PC-3 (cell line): Measurements from ENCODE around the gene PRDX3. TPM values are rescaled to one million over a fixed set of nuclear protein-coding genes. Genes with fewer than 3 reads are reported as not detected.

Source experiments
- ATAC-seq: fragments of 200-7000 bp; cut with Tn5 transposase; 2 replicates; pipeline ENCODE4 v1.9.1; 2020; ENCODE audit warnings: mild to moderate bottlenecking, moderate library complexity
- BruUV-seq: library from RNA; stranded (reverse); fragments of 400-500 nt; replicated peaks from 2 replicates; lab custom pipeline; 2021; lab: Mats Ljungman, UMichigan
- CTCF ChIA-PET: fragments of 300-600 bp; sonication (Branson Sonifier 250); formaldehyde crosslinking; loops from one replicate; lab custom pipeline; 2022; ENCODE audit warnings: antibody characterized with exemption; lab: Charles Lee
- POLR2A ChIA-PET: fragments of 300-600 bp; sonication (Branson Sonifier 250); formaldehyde crosslinking; loops from one replicate; lab custom pipeline; 2022; ENCODE audit warnings: antibody characterized with exemption; ENCODE audit not compliant: unreplicated experiment; lab: Charles Lee
- DNase-seq: peaks from one replicate; pipeline ENCODE4 v3.0.0-alpha.2; 2015
- H2AFZ ChIP-seq: fragments of 300-600 bp; sonication (generic); 2 replicates; pipeline ENCODE4 v1.6.0; 2016; ENCODE audit warnings: antibody characterized with exemption, low read length
- H3F3A ChIP-seq: fragments of 300-600 bp; sonication (generic); one replicate; pipeline ENCODE4 v1.6.0; 2017; ENCODE audit warnings: antibody characterized with exemption, low read length, control low read depth, mild to moderate bottlenecking; ENCODE audit not compliant: unreplicated experiment
- H3K27ac ChIP-seq: fragments of 300-600 bp; sonication (generic); 2 replicates; pipeline ENCODE4 v1.5.1; 2016; ENCODE audit warnings: mild to moderate bottlenecking, low read length
- H3K27me3 ChIP-seq: fragments of 300-600 bp; sonication (generic); 2 replicates; pipeline ENCODE4 v1.6.1; 2016; ENCODE audit warnings: low read length, mixed read lengths
- H3K36me3 ChIP-seq: fragments of 300-600 bp; sonication (generic); 2 replicates; pipeline ENCODE4 v1.6.1; 2016; ENCODE audit warnings: low read depth, mixed run types, low read length, mixed read lengths
- H3K4me1 ChIP-seq: fragments of 300-600 bp; sonication (generic); 2 replicates; pipeline ENCODE4 v1.5.1; 2016; ENCODE audit warnings: low read length; ENCODE audit not compliant: insufficient read depth
- H3K4me2 ChIP-seq: fragments of 300-600 bp; sonication (generic); 2 replicates; pipeline ENCODE4 v1.6.0; 2016; ENCODE audit warnings: low read length
- H3K4me3 ChIP-seq: fragments of 300-600 bp; sonication (generic); 2 replicates; pipeline ENCODE4 v1.5.1; 2016; ENCODE audit warnings: mild to moderate bottlenecking, low read length, mixed read lengths
- H3K79me2 ChIP-seq: fragments of 300-600 bp; sonication (generic); 2 replicates; pipeline ENCODE4 v1.6.1; 2017; ENCODE audit warnings: low read length, mixed read lengths
- H3K9ac ChIP-seq: fragments of 300-600 bp; sonication (generic); 2 replicates; pipeline ENCODE4 v1.6.0; 2016; ENCODE audit warnings: mild to moderate bottlenecking, low read length
- H3K9me2 ChIP-seq: fragments of 300-600 bp; sonication (generic); replicated peaks from 2 replicates; pipeline ENCODE4 v1.6.1; 2016; ENCODE audit warnings: mixed run types, low read length, mixed read lengths
- H3K9me3 ChIP-seq: fragments of 300-600 bp; sonication (generic); 2 replicates; pipeline ENCODE4 v1.6.1; 2016; ENCODE audit warnings: low read length, mixed read lengths
- H4K20me1 ChIP-seq: fragments of 300-600 bp; sonication (generic); 2 replicates; pipeline ENCODE4 v1.6.1; 2016; ENCODE audit warnings: low read length, mixed read lengths
- EZH2 ChIP-seq: fragments of 300-600 bp; sonication (generic); IDR thresholded peaks from one replicate; pipeline ENCODE4 v1.6.1; 2017; ENCODE audit warnings: antibody characterized with exemption, mild to moderate bottlenecking, low read length; ENCODE audit not compliant: unreplicated experiment
- EZH2phosphoT487 ChIP-seq: fragments of 300-600 bp; sonication (generic); IDR thresholded peaks from 2 replicates; pipeline ENCODE4 v1.6.1; 2018; ENCODE audit warnings: mild to moderate bottlenecking, antibody characterized with exemption, low read length, borderline replicate concordance
- intact Hi-C: fragments of 100-400 bp; cut with micrococcal nuclease; formaldehyde crosslinking; loops from 2 replicates; pipeline ENCODE4 v1.9.0; 2023
- total RNA-seq: library from RNA; depleted of rRNA; stranded (reverse); fragments of >200 nt; gene quantifications from 2 replicates; pipeline ENCODE4 v1.2.3, GENCODE V29; 2014
- TF ChIP-seq, protein P1 (sequence below): fragments of 300-600 bp; sonication (generic); conservative IDR thresholded peaks from 2 replicates; pipeline ENCODE4 v1.5.1; 2017; ENCODE audit warnings: antibody characterized with exemption, low read depth, mild to moderate bottlenecking, low read length

Gene PRDX3
- total RNA-seq, 1 experiment from 2014 or later = 153 TPM

DNA sequence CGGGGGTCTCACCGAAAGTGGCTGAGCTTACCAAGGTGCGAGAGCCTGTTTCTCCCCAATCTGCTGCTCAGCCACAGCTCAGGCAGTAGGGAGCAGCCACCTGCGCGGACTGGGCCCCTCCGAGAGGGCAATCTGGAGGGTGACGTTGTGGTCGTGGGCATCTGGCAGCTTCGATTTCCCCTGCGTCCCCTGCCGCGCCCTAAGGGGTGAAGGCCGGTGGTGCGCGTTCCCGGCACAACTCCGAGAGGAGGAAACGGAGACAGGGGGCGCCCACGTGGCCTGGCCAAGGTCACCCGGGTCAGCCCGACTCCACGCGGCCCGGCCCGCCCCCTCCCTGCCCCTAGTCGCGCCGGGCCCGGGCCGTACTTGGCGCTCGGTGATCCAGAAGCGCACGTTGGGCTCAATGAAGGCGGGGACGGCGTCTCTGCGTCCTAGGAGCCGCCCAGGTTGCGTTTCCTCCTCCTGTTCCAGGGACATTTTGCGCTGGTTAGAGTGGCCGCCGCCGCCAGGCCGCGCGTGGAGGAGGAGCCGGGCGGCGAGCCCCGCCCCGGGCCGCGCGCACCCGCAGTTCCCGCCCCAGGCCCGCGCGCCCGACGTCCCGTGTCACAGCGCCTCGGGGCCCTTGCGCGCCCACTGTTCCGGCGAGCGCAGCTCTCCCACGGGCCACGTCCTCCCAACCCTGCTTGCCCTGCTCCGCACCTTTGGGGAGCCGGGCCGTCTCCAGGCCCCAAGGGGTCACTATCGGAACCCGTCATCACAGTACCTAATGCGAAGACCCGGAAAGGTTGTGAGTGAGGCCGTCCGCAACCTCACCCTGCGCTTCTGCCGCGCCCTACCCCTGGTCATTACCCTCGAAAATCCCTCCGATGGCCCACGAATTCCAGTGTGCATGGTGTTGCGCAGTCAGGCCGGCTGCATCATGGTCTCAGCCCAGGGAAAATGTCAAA is 13.2 kb downstream of the PRDX3 start, which contains the start of gene SFXN4:
SFXN4 (minus strand) TSS at position 544 of the 947 bp plus-strand sequence; CDS start at position 477, 67 bp downstream.
- TF ChIP-seq EZH2phosphoT487 (no peak), EZH2 (no peak)
- TF ChIP-seq, protein P1, sequence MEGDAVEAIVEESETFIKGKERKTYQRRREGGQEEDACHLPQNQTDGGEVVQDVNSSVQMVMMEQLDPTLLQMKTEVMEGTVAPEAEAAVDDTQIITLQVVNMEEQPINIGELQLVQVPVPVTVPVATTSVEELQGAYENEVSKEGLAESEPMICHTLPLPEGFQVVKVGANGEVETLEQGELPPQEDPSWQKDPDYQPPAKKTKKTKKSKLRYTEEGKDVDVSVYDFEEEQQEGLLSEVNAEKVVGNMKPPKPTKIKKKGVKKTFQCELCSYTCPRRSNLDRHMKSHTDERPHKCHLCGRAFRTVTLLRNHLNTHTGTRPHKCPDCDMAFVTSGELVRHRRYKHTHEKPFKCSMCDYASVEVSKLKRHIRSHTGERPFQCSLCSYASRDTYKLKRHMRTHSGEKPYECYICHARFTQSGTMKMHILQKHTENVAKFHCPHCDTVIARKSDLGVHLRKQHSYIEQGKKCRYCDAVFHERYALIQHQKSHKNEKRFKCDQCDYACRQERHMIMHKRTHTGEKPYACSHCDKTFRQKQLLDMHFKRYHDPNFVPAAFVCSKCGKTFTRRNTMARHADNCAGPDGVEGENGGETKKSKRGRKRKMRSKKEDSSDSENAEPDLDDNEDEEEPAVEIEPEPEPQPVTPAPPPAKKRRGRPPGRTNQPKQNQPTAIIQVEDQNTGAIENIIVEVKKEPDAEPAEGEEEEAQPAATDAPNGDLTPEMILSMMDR = no peak
- POLR2A ChIA-PET = no interaction called here
- Histone ChIP-seq H3F3A (peaks cover 5% of the 10 kb centered on the region), H2AFZ (peak within 1 kb of the TSS; percentile 96), H3K27me3 (no peaks in the 10 kb centered on the region), H3K4me3 (peak within 1 kb of the TSS; percentile 88), H3K4me1 (peaks cover 14% of the 10 kb centered on the region), H4K20me1 (no peaks in the 10 kb centered on the region), H3K36me3 (peaks cover 14% of the 10 kb centered on the region), H3K9ac (peak within 1 kb of the TSS; percentile 95), H3K9me2 (no peaks in the 10 kb centered on the region), H3K27ac (peak within 1 kb of the TSS; percentile 67), H3K79me2 (peaks cover 13% of the 10 kb centered on the region), H3K9me3 (no peaks in the 10 kb centered on the region), H3K4me2 (peak within 1 kb of the TSS; percentile 99)
- intact Hi-C loops = no loop called here
- CTCF ChIA-PET = no interaction called here
- BruUV-seq = no TSS peak
- DNase-seq = peak; percentile 56
- peak; percentile 88 for ATAC-seq

DNA sequence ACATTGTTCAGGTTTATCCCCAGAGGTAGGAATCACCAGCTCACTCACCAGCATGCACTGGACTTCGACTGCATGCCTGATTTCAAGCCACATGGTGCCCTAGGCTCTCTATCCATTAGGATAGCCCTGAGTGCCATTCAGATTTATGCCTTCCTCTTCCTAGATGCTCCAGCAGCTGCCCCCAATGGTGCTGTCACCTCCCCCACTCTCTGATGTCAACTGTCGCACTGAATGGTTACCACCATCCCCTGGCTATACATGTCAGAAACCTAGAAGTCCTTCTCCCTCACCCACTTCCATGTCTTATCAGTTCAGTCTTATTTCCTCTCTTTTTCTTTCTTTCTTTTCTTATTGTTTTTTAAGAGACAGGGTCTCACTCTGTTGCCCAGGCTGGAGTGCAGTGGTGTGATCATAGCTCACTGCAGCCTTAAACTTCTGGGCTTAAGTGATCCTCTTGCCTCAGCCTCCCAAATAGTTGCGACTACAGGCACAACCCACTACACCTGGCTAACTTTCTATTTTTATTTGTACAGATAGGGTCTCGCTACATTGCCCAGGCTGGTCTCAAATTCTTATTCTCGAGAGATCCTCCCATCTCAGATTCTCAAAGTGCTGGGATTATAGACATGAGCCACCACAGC is 16.0 kb downstream of the PRDX3 start:
- Histone ChIP-seq H3K9ac (no peak overlapping the region), H3F3A (peaks cover 5% of the 10 kb centered on the region), H3K4me3 (no peak overlapping the region), H3K4me1 (peaks cover 14% of the 10 kb centered on the region), H3K79me2 (peaks cover 13% of the 10 kb centered on the region), H3K9me2 (no peaks in the 10 kb centered on the region), H3K27ac (no peak overlapping the region), H4K20me1 (no peaks in the 10 kb centered on the region), H3K27me3 (no peaks in the 10 kb centered on the region), H2AFZ (no peak overlapping the region), H3K4me2 (no peak overlapping the region), H3K9me3 (no peaks in the 10 kb centered on the region), H3K36me3 (no peaks in the 10 kb centered on the region; the same call in 1 of the 2 replicates)
- intact Hi-C loops = no loop called here
- DNase-seq (no peak), ATAC-seq (no peak)
- ChIA-PET CTCF (no interaction called here), POLR2A (no interaction called here)
- no peak for TF ChIP-seq EZH2phosphoT487
- TF ChIP-seq, protein P1 = no peak
- TF ChIP-seq EZH2 = no peak
- no TSS peak for BruUV-seq
